HG02571 (cell line): ENCODE results near the gene LCK.

Experiments
- ATAC-seq: cut with Tn5 transposase; IDR thresholded peaks from one replicate; pipeline ENCODE4 v1.9.1; 2021; ENCODE audit warnings: mild to moderate bottlenecking, moderate library complexity; ENCODE audit not compliant: unreplicated experiment

The LCK gene

DNA sequence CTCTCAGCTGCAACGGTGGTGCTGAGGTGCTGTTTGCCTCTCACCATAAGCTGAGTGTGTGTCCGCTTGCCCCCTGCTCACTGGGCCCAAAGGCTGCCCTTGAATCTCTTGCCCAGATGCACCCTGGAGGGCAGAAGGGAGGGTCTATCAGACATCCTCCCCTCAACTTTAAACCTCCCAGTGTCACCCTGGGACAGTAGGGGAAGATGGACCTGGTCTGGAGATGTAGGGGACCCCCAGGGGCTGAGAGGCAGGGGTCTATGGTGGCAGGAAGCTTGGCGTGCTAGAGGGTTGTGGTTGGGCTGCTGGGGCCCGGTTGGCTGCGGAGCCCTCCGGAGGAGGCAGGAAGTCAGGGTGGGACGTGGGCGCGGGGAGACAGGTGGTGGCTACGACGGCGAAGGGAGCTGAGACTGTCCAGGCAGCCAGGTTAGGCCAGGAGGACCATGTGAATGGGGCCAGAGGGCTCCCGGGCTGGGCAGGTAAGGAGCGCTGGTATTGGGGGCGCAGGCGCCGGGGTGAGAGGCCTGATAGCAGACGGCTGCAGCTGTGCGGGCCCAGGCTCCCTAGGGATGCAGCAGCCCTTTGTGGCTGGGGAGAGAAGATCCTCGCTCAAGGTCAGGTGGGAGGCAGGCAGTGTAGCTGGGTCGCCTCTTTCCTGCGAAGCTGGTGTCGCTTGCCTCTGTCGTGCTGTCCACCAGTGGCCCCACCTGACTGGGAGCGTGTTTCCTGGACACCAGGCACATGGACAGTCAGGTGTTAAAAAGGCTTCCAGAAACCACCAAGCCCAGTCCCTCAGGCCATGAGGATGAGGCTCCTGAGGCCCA, at the start of gene LCK:
Gene LCK, plus strand, starts transcription at position 373 of the 824 bp plus-strand sequence. CDS start 23,065 bp downstream, outside the sequence.
- ATAC-seq, result no peak

DNA sequence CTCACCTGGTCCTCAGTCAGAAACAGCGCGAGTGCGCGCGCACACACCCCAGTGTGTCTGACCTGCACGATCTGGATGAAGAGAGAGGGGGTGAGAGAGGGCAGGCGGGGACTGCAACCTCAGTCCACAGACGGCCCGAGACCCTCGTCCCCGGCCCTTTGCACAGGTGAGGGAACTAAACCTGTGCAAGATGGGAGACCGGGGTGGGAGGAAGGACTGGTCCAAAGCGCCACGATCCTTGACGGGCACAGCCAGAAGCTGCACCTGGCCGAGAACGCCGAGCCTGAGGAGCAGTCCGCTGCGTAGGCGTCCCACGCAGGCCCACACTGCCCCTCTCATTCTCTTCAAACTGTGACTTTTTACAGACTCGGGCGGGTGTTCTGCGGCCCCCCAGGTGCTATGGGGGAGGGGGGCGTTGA, 46.1 kb upstream of the LCK start:
- no peak for ATAC-seq

DNA sequence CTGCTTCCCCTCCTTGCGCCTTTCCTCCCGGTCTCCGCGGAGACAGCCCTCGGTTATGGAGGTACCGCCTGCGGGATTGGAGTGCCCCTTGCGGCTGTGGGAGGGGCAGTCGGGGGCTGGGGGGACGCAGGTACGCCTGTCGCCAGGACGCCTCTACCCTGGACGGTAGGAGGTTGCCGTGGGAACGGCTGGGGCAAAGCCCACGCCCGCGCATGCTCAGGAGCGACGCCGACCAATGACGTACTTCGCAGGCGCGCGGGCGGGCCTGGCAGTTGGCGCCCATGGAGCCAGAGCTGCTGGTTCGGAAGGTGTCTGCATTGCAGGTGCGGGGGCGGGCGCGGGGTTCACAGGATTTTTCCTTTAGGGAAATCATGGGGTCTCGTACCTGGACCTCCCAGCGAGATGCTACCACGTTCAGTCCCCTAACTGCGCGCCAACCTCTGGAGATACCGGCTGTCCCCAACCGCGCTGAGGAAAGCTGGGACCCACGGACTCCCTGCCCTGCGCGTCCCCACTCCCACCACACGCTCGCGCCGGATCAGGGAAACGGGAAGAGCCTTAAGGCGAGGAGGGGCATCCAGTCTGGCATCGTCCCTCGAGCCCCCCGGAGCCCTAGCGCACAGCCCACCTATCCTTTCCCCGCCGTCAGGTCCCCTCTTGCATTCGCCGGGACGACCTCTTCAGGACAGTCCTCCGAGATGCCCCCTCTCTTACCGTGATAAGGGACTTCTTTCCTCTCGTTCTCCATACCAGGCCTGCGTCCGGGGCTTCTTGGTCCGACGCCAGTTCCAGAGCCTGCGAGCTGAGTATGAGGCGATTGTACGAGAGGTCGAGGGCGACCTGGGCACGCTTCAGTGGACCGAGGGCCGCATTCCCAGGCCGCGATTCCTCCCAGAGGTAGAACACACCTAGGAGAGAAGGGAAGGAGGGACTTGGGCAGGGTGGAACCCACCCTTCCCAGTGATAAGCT, 45.4 kb upstream of the LCK start, which contains the start of gene IQCC:
Gene IQCC, plus strand, starts transcription at position 271 of the 970 bp plus-strand sequence. Its CDS starts 11 bp downstream, at position 282.
- ATAC-seq, result peak; percentile 39

DNA sequence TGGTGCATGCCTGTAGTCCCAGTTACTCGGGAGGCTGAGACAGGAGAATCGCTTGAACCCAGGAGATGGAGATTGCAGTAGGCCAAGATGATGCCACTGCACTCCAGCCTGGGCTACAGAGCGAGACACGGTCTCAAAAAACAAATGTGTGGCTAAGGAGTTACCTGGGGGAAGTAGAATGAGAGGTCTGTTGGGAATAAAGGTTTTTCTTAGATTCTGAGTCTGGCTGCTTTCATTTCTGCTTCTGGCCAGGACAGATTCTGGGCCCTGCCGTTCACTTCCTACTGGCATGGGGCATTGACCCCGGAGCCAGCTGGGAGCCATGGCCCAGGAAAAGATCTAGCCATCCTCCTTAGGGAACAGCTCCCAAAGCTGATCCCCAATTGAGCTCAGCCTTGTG, 42.6 kb upstream of the LCK start:
- ATAC-seq, result no peak

DNA sequence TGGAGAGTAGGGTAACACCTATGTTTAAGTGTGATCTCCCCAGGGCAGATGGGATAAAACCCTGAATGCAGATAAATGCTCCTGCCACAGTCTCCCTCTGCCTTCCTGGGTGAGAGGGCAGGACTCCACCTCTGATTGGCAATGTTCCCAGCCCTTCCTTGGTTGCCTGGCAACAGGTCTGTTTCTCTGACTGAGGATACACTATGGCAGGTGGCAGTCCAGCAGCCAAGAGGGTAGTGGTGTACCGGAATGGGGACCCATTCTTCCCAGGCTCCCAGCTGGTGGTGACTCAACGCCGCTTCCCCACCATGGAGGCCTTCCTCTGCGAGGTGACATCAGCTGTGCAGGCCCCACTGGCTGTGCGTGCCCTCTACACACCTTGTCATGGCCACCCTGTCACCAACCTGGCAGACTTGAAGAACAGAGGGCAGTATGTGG, 42.2 kb upstream of the LCK start, which contains the start of gene DCDC2B:
Gene DCDC2B, plus strand, starts transcription at position 199 of the 438 bp plus-strand sequence. Its CDS starts 5 bp downstream, at position 204.
- no peak for ATAC-seq

DNA sequence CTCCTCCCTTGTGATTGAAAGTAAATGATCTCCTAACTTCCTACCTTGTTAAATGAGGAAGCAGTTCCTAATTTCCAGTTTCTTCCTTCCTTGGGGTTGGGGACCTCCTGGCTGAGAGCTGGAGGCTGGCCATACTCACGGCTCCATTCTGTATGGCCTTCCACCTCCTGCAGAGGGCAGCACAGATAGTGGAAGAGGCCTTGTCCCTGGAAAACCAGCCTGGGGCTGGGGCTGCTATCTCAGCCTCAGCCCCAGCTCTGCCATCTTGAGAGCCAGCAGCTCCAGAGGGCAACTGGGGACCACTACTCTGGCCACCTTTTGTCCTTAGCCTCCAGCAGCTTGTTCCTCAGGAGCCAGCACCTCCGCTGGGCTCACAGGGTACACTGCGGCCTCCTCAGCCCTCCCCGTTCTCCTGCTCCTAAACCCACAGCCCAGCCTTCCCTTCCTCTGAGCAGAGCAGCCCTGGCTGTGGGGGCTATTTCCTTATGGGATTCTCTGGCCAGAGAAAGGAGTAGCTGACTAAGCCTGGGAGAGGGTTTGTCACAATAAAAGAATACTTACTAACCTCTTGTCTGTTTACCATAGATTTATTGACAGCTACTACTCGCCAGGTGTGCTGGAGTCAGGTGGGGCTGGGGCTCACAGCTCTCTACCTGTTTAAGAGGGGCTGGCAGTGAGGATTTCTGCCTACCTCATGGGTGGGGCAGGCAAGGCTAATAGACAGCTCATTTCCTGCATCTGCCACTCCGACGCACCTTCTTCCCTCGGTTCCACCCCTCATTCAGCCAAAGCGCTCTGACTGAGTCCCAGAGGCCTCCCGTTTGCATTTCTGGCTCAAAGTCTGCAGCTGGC, 35.2 kb upstream of the LCK start:
- no peak for ATAC-seq

DNA sequence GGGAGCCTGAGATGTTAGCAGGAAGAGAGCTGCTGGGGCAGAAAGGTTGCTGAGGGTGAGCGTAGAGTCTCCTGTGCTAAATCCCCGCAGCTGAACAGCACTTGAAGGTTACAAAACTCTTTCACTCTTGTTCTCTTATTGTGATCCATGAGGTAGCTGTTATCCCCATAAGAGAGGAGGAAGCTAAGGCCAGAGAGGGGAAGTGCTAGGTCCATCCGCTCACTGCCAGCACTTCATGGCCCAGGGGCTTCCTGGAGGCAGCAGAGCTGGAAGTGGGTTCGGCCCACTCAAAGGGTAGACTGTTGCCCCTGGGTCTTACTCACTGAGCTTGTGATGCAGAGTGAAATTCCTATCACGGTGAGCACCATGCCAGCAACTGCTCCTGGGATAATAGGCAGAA, 34.5 kb upstream of the LCK start:
- ATAC-seq, result no peak

DNA sequence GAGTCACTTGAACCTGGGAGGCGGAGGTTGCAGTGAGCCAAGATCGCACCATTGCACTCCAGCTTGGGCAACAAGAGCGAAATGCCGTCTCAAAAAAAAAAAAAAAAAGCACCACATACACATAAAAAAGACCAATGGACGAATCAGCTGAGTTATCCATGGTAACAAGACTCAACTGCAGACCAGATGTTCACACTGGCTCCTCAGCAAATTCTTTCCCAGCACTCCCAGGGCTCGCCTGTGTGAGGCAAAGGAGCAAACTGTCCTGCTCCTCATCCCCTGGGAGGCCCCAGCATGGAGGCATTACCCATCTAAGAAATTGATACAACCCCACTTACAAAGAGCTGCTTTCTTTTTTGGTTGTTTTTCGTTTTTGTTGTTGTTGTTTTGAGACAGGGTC, 32.0 kb upstream of the LCK start:
- ATAC-seq, result no peak

DNA sequence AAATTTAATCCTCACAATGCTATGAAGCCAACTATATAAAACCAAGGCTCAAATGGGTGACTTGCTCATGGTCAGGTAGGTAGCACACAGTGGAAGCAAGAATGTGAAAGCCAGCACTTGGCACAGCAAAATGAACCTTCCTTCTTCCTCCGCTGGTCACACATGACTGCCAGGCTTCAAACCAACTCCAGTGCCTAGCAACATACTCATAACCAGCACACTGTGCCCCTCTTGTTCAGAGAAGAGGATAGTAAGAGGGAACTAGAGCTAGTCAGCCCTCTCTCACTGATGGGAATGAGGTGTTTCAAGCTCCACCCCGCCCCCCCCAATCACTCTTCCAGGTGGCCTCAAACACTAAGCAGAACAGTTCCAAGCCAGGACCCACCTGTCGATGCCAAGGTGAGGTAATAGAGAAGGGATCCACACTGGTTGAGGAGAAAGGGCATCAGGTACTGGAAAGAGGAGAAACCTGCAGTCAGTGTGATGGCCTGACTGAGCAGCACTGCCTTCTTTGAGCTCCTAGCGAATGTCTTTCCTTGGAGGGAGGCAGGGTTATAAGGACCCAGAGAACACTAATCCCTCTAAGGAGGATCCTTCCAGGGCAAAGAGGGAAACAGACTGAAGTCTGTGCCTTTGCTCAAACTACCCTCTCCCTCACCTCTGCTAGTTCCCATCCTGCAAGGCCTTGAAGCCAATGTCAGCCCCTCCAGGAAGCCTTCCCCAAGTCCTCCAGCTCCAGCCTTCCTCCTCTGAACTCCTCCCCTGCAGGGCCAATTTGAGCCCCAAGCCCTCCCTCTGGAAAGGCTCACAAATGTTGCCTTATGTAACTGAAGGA, 30.1 kb upstream of the LCK start:
- no peak for ATAC-seq

DNA sequence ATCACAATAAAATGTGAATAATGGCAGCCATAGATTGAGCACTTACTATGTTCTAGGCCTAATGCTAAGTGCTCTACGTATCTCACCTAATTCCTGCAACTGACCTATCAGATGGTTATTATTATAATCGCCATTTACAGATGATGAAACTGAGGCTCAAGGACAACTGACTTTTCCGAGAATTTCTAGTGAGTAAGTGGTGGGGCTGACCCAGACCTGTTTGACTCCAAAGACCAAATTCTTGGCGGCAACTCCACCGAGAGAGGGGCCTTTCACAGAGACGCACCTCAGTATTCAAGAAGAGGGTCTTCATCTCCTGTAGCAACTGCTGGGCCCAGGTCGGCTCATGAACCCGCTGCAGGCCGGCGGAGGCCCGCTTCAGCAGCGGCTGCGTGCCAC, 29.5 kb upstream of the LCK start:
- no peak for ATAC-seq

DNA sequence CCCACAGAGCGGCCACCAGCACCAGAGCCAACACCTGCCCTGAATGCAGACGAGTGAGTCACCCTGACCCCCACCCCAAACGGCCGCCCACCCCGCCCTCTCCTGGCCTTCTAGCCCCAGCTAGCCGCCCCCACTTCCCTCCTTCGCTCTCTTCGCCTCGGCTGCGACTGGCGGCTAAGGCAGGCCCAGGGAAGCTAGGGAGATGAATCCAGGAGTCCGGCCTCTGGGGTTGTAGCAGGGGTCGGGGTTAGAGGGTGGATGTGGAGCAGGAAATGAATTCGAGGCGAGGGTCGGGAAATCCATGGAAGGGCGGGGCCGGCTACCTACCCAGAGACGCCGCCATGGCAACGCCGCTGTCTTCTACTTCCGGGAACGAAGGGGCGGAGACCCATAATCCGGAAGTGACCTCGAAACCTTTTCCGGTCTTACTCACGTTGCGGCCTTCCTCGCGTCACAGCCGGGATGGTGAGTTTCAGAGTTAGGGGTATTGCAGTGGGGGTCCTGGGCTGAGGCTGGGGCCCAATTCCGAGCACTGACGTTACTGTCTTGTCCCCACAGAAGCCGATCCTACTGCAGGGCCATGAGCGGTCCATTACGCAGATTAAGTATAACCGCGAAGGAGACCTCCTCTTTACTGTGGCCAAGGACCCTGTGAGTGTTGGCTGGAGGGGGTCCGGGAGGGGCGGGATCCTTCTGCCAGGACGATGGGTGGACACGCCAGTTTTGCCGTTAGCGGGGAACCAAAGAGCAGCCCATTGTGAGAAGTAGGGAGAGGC, 28.9 kb upstream of the LCK start, which contains the start of the genes EIF3I and TMEM234:
Gene EIF3I, plus strand, starts transcription at position 428 of the 776 bp plus-strand sequence. Its CDS starts 35 bp downstream, at position 463.
Gene TMEM234, minus strand, starts transcription at position 374 of the 776 bp plus-strand sequence. Its CDS starts 31 bp downstream, at position 343.
- peak; percentile 86 for ATAC-seq

DNA sequence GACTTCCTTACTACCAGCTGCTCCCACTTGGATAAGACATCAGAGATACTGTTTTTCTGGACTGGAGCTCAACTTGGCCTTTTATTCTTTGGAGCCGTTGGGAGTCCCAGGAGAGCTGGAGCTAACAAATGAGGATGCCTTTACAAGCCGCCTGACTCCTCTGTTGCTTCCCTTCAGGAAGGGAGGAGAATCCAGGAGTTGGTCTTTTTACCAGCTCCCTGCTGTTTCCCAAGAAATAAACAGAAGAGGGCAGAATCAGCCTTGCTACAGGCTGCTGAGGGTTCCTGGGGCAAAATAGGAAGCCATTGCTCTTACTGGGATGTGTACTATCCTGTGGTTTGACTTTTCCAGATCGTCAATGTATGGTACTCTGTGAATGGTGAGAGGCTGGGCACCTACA, 27.4 kb upstream of the LCK start:
- ATAC-seq, result no peak

DNA sequence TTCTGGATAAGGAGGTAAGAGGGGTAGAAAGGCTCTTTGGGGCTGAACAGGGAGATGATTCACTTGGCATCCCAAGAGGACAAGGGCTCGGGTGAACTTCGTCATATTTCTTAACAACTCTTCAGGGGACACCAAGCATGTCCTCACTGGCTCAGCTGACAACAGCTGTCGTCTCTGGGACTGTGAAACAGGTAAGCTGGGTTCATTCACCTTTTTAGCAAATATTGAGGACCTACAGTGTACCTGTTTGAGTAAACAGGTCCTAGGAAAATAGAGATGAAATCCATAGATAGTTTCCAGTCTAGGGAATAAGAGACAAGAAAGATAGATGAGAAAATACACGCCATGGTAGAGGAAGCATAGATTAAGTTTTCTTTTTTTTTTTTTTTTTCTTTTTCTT, 26.8 kb upstream of the LCK start:
- no peak for ATAC-seq

DNA sequence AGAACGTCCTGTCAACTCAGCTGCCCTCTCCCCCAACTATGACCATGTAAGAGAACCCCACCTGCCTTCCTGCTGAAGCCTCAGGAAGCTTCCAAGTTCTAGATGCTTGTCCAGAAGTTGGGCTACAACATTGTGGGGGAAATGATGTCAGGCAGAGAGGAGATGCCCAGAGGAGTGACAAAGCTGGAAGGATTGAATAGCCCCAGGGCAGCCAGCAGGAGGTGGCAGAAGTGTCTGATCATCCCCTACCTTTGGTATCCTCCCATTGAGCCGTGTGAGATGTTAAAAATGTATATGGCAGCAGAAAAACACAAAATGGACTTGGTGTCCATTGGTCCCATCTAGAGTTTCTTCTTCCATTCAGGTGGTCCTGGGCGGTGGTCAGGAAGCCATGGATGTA, 22.3 kb upstream of the LCK start:
- no peak for ATAC-seq

DNA sequence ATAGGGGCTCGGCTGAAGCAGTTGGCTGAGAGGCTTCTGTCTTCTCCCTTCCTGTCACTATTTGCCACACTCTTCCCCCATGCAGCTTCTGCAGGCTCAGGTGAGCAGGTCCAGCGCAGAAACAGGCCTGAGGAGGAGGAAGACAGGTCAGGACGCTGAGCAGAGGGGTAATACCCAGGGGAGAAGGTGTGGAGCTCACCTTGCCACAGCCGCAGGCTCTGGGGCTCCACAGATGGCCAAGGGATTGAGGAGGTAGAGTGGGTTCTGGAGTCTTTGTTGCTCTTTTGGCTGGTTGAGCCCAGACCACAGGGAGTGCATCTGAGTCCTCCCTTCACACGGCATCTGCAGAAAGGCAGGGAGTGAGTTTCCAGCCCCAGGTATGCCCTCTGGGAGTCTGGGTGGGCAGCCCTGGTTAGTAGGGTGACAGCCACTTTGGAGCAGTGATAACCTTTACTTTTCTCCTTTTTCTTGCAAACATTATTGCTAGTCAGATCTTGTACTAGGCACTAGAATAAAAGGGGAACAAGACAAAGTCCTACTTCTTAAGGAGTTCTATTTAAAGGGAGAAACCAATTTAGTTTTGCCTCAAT, 19.1 kb upstream of the LCK start:
- no peak for ATAC-seq

DNA sequence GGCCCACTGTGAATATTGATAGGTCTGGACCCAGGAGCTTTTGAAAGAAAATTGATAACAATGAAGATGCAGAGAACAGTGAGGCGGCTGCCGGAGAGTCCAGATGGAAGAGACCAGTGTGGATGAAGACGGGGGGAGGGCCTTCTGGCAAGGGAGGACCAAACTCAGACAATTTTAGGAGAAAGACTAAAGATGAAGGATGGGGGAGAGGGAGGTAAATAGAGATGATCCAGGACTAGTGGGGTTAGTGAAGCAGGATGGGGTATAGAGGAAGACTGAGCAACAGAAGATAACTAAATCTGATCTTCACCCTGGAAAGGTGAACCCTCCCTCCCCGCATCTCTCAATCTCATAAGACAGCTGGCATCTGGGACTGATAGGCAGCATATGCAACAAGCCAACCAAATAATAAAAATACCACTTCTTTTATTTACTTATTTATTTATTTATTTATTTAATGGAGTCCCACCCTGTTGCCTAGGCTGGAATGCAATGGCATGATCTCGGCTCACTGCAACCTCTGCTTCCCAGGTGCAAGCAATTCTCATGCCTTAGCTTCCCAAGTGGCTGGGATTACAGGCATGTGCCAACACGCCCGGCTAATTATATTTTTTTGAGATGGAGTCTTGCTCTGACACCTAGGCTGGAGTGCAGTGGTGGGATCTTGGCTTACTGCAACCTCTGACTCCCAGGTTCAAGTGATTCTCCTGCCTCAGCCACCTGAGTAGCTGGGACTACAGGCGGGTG, 18.3 kb upstream of the LCK start:
- no peak for ATAC-seq

DNA sequence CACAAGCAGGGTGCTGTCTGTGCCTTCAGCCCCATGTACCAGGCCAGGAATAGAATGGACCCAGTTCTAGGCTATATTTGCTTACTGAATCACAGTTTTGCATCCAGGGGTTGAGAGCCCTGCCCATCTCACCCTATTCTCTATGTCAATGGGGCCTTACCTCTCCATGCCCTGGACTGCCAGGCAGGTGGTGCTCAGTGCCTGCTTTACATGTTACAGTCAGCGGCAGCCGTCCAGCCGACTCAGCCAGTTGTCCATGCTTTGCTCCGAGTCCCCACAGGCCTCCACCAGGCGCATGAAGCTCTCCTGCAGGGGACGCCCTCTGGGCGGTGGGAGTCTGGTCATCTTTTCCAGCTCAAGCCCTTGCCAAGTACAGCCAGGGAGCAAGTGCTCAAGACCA, 16.3 kb upstream of the LCK start:
- no peak for ATAC-seq
